ENCODE measurements around the gene GRM8.

- no peak for TF ChIP-seq PATZ1 (CRISPR knock-in tag; IDR thresholded peaks at IDR 0.05; ENCODE audit: borderline replicate concordance)
- TF ChIP-seq TSHZ2 (CRISPR knock-in tag; IDR thresholded peaks at IDR 0.05) = no peak
- no peak for TF ChIP-seq ZNF70 (CRISPR knock-in tag; IDR thresholded peaks at IDR 0.05)
- TF ChIP-seq OSR1 (CRISPR knock-in tag; IDR thresholded peaks at IDR 0.05) = no peak
- no peak for TF ChIP-seq RARB (CRISPR knock-in tag; IDR thresholded peaks at IDR 0.05)
- no peak for TF ChIP-seq ZC3H10 (CRISPR knock-in tag; IDR thresholded peaks at IDR 0.05)
- TF ChIP-seq ISL1 (CRISPR knock-in tag; IDR thresholded peaks at IDR 0.05) = no peak
- no peak for TF ChIP-seq ZNF8 (CRISPR knock-in tag; IDR thresholded peaks at IDR 0.05)
- no peak for TF ChIP-seq ZFP30 (CRISPR knock-in tag; IDR thresholded peaks at IDR 0.05)
- TF ChIP-seq CREB5 (CRISPR knock-in tag; IDR thresholded peaks at IDR 0.05; ENCODE audit: low read depth) = no peak
- TF ChIP-seq TOX (CRISPR knock-in tag; IDR thresholded peaks at IDR 0.05; ENCODE audit: borderline replicate concordance) = no peak
- no peak for TF ChIP-seq POU6F1 (CRISPR knock-in tag; IDR thresholded peaks at IDR 0.05; ENCODE audit: borderline replicate concordance, low read depth)
- TF ChIP-seq BACH2 (CRISPR knock-in tag; IDR thresholded peaks at IDR 0.05; ENCODE audit: borderline replicate concordance) = no peak
- TF ChIP-seq SNAI2 (CRISPR knock-in tag; IDR thresholded peaks at IDR 0.05) = no peak
Observed at GRCh38 chr7:126394406-126394805, 858.3 kb downstream of the GRM8 start.
